CD8-positive, alpha-beta memory T cell (primary cell): ENCODE results near the gene LCN1. TPM values are rescaled to one million over a fixed set of nuclear protein-coding genes. Genes with fewer than 3 reads are reported as not detected.
A peak's percentile ranks its signal among the peaks of the same experiment; 100 is the strongest.

Source experiments
- CTCF ChIA-PET: fragments of 350-600 bp; sonication (Branson Sonifier 250); formaldehyde crosslinking; loops from one replicate; lab custom pipeline; 2021; ENCODE audit warnings: antibody characterized with exemption; lab: Charles Lee
- POLR2A ChIA-PET: fragments of 350-600 bp; sonication (Branson Sonifier 250); formaldehyde crosslinking; loops from one replicate; lab custom pipeline; 2021; ENCODE audit warnings: antibody characterized with exemption; lab: Charles Lee
- DNase-seq, 5 donors: peaks; one replicate each; pipeline versions ENCODE4 v3.0.0 to v3.0.0-alpha.2; 2020 to 2022; ENCODE audit warnings: mixed read lengths in 1 of 5
- H3K27ac ChIP-seq: one replicate; pipeline ENCODE4 v1.7.0; 2013; ENCODE audit warnings: low read depth, mild to moderate bottlenecking, low read length, moderate library complexity
- H3K27me3 ChIP-seq: 2 replicates; pipeline ENCODE4 v1.7.0; 2013; ENCODE audit warnings: low read length, mild to moderate bottlenecking; ENCODE audit not compliant: insufficient read depth, poor library complexity, severe bottlenecking
- H3K36me3 ChIP-seq: 2 replicates; pipeline ENCODE4 v1.7.0; 2013; ENCODE audit warnings: mild to moderate bottlenecking, low read length, moderate library complexity; ENCODE audit not compliant: insufficient read depth
- H3K4me1 ChIP-seq: 2 replicates; pipeline ENCODE4 v1.7.0; 2013; ENCODE audit warnings: mild to moderate bottlenecking, low read length, moderate library complexity; ENCODE audit not compliant: insufficient read depth
- H3K4me3 ChIP-seq: 2 replicates; pipeline ENCODE4 v1.7.0; 2013; ENCODE audit warnings: mild to moderate bottlenecking, low read length
- H3K9me3 ChIP-seq: 2 replicates; pipeline ENCODE4 v1.7.0; 2013; ENCODE audit warnings: mild to moderate bottlenecking, low read length
- H3K27ac Mint-ChIP-seq, 8 donors: one replicate each; pipeline ENCODE4 v1.8.0; 2020 to 2021; ENCODE audit warnings: mixed read lengths in 8 of 8, mild to moderate bottlenecking in 6 of 8, inconsistent platforms in 3 of 8, moderate library complexity in 3 of 8
- H3K27me3 Mint-ChIP-seq, 2 donors: one replicate each; pipeline ENCODE4 v1.8.0; 2020 to 2021; ENCODE audit warnings: mixed read lengths in 2 of 2, mild to moderate bottlenecking in 1 of 2, moderate library complexity in 1 of 2
- H3K36me3 Mint-ChIP-seq, 3 donors: one replicate each; pipeline ENCODE4 v1.8.0; 2020 to 2021; ENCODE audit warnings: mixed read lengths in 3 of 3, inconsistent platforms in 1 of 3, mild to moderate bottlenecking in 1 of 3
- H3K4me1 Mint-ChIP-seq, 3 donors: one replicate each; pipeline ENCODE4 v1.8.0; 2020 to 2021; ENCODE audit warnings: mixed read lengths in 3 of 3, inconsistent platforms in 1 of 3, mild to moderate bottlenecking in 1 of 3
- H3K4me3 Mint-ChIP-seq, 7 donors: one replicate each; pipeline ENCODE4 v1.8.0; 2020 to 2021; ENCODE audit warnings: mixed read lengths in 7 of 7, mild to moderate bottlenecking in 6 of 7, moderate library complexity in 4 of 7, inconsistent platforms in 2 of 7
- H3K9me3 Mint-ChIP-seq, 5 donors: one replicate each; pipeline ENCODE4 v1.8.0; 2020 to 2022; ENCODE audit warnings: mixed read lengths in 5 of 5, mild to moderate bottlenecking in 3 of 5, moderate library complexity in 2 of 5, inconsistent platforms in 1 of 5
- polyA plus RNA-seq: library from polyadenylated mRNA; unstranded; fragments of 300-500 nt; fragmentation: Illumina TruSeq; gene quantifications from one replicate; pipeline ENCODE4 v1.2.3, GENCODE V29; 2021
- total RNA-seq, 2 experiments: library from RNA; stranded (reverse); gene quantifications; one replicate each; pipeline ENCODE4 v1.2.3, GENCODE V29; 2021

The LCN1 gene
- total and polyA plus RNA-seq, 3 experiments from 2014 or later = not detected

GRCh38 chr9:135500525-135501260 is 20.5 kb upstream of the LCN1 start, which contains the start of gene MRPS2:
Gene MRPS2, plus strand, starts transcription at chr9:135500682. Its CDS starts 29 bp downstream, at chr9:135500711.
- Histone ChIP-seq H3K4me3 (peak within 1 kb of the TSS; percentile 79), H3K27ac (peak within 1 kb of the TSS; percentile 64), H3K27me3 (no peaks in the 10 kb centered on the region), H3K4me1 (peaks cover 27% of the 10 kb centered on the region), H3K36me3 (peaks cover 18% of the 10 kb centered on the region), H3K9me3 (no peaks in the 10 kb centered on the region)
- Mint-ChIP-seq H3K27ac (peak within 1 kb of the TSS; percentile 70 to 98 (median 87)), H3K4me1 (peaks cover 17 to 34% (median 25%) of the 10 kb centered on the region in 3 donors), H3K36me3 (peaks cover 0 to 37% (median 5%) of the 10 kb centered on the region in 3 donors), H3K4me3 (peak within 1 kb of the TSS; percentile 86 to 98 (median 91)), H3K9me3 (no peaks in the 10 kb centered on the region), H3K27me3 (peaks cover 3 to 4% of the 10 kb centered on the region in 2 donors)
- ChIA-PET POLR2A (no interaction called here), CTCF (interaction anchor here (0.9 kb wide), 1 partner anchor 20 kb away, joined by 4 read pairs; no protein-coding TSS in a partner anchor)
- DNase-seq = peak; percentile 73 to 87 (median 78)

GRCh38 chr9:135501261-135502167 is 19.7 kb upstream of the LCN1 start:
- ChIA-PET CTCF (no interaction called here), POLR2A (no interaction called here)
- H3K36me3 Mint-ChIP-seq = peaks cover 0 to 37% (median 5%) of the 10 kb centered on the region in 3 donors
- H3K4me1 Mint-ChIP-seq = peaks cover 17 to 34% (median 25%) of the 10 kb centered on the region in 3 donors
- Histone ChIP-seq H3K4me1 (peaks cover 27% of the 10 kb centered on the region), H3K4me3 (peak overlapping the region; percentile 79), H3K36me3 (peaks cover 18% of the 10 kb centered on the region), H3K9me3 (no peaks in the 10 kb centered on the region), H3K27ac (peak overlapping the region; percentile 64), H3K27me3 (no peaks in the 10 kb centered on the region)
- peak in 1 of 5 donors; percentile 51 for DNase-seq
- H3K27me3 Mint-ChIP-seq = peaks cover 3 to 4% of the 10 kb centered on the region in 2 donors
- peak overlapping the region; percentile 78 to 98 (median 90) for H3K4me3 Mint-ChIP-seq
- peak overlapping the region in 4 of 8 donors; percentile 27 to 82 (median 76) for H3K27ac Mint-ChIP-seq
- H3K9me3 Mint-ChIP-seq = no peaks in the 10 kb centered on the region

GRCh38 chr9:135502168-135502872 is 18.9 kb upstream of the LCN1 start:
- peaks cover 0 to 37% (median 5%) of the 10 kb centered on the region in 3 donors for H3K36me3 Mint-ChIP-seq

GRCh38 chr9:135502873-135503321 is 18.3 kb upstream of the LCN1 start:
- H3K4me3 Mint-ChIP-seq = peak overlapping the region in 6 of 7 donors; percentile 20 to 92 (median 58)
- no peak overlapping the region for H3K4me3 ChIP-seq

More at GRCh38 chr9:135502168-135502872, 18.9 kb upstream of the LCN1 start:
- H3K27me3 ChIP-seq = no peaks in the 10 kb centered on the region
- H3K27ac ChIP-seq = peak overlapping the region; percentile 64
- POLR2A ChIA-PET = no interaction called here
- DNase-seq = no peak
- peaks cover 17 to 34% (median 25%) of the 10 kb centered on the region in 3 donors for H3K4me1 Mint-ChIP-seq
- H3K9me3 ChIP-seq = no peaks in the 10 kb centered on the region
- H3K36me3 ChIP-seq = peaks cover 18% of the 10 kb centered on the region
- H3K27ac Mint-ChIP-seq = peak overlapping the region in 2 of 8 donors; percentile 17 to 65
- CTCF ChIA-PET = no interaction called here
- H3K4me3 ChIP-seq = peak overlapping the region; percentile 79
- peaks cover 0 to 3% (median 0%) of the 10 kb centered on the region in 5 donors for H3K9me3 Mint-ChIP-seq
- peaks cover 27% of the 10 kb centered on the region for H3K4me1 ChIP-seq
- H3K27me3 Mint-ChIP-seq = peaks cover 0 to 4% of the 10 kb centered on the region in 2 donors
- peak overlapping the region; percentile 78 to 94 (median 86) for H3K4me3 Mint-ChIP-seq

GRCh38 chr9:135503371-135504261 is 17.6 kb upstream of the LCN1 start:
- DNase-seq = peak in 1 of 5 donors; percentile 36
- no peaks in the 10 kb centered on the region for H3K27me3 Mint-ChIP-seq
- Histone ChIP-seq H3K4me1 (peaks cover 27% of the 10 kb centered on the region), H3K9me3 (no peaks in the 10 kb centered on the region), H3K4me3 (no peak overlapping the region), H3K36me3 (peaks cover 18% of the 10 kb centered on the region), H3K27ac (no peak overlapping the region), H3K27me3 (no peaks in the 10 kb centered on the region)
- peak overlapping the region in 1 of 8 donors; percentile 56 for H3K27ac Mint-ChIP-seq
- H3K36me3 Mint-ChIP-seq = peaks cover 0 to 37% (median 5%) of the 10 kb centered on the region in 3 donors
- H3K4me1 Mint-ChIP-seq = peaks cover 17 to 34% (median 25%) of the 10 kb centered on the region in 3 donors
- peak overlapping the region; percentile 20 to 92 (median 58) for H3K4me3 Mint-ChIP-seq
- ChIA-PET POLR2A (no interaction called here), CTCF (interaction anchor here (1.4 kb wide), 1 partner anchor 13 kb away, joined by 4 read pairs; no protein-coding TSS in a partner anchor)
- peaks cover 0 to 3% (median 0%) of the 10 kb centered on the region in 5 donors for H3K9me3 Mint-ChIP-seq

More at GRCh38 chr9:135502873-135503321, 18.3 kb upstream of the LCN1 start:
- peaks cover 0 to 3% of the 10 kb centered on the region in 2 donors for H3K27me3 Mint-ChIP-seq
- peaks cover 17 to 34% (median 25%) of the 10 kb centered on the region in 3 donors for H3K4me1 Mint-ChIP-seq
- H3K27ac ChIP-seq = no peak overlapping the region
- ChIA-PET POLR2A (no interaction called here), CTCF (no interaction called here)
- H3K4me1 ChIP-seq = peaks cover 27% of the 10 kb centered on the region
- H3K9me3 Mint-ChIP-seq = peaks cover 0 to 3% (median 0%) of the 10 kb centered on the region in 5 donors
- peaks cover 0 to 37% (median 5%) of the 10 kb centered on the region in 3 donors for H3K36me3 Mint-ChIP-seq
- H3K36me3 ChIP-seq = peaks cover 18% of the 10 kb centered on the region
- peak overlapping the region in 1 of 8 donors; percentile 17 for H3K27ac Mint-ChIP-seq
- peak in 1 of 5 donors; percentile 40 for DNase-seq
- no peaks in the 10 kb centered on the region for H3K9me3 ChIP-seq
- no peaks in the 10 kb centered on the region for H3K27me3 ChIP-seq

GRCh38 chr9:135504262-135505243 is 16.7 kb upstream of the LCN1 start:
- Mint-ChIP-seq H3K9me3 (peaks cover 6 to 10% (median 8%) of the 10 kb centered on the region in 5 donors), H3K27me3 (no peaks in the 10 kb centered on the region), H3K4me1 (peaks cover 17 to 26% (median 25%) of the 10 kb centered on the region in 3 donors), H3K36me3 (peaks cover 5 to 37% (median 7%) of the 10 kb centered on the region in 3 donors), H3K27ac (peak overlapping the region in 1 of 8 donors; percentile 82), H3K4me3 (peak overlapping the region in 3 of 7 donors; percentile 20 to 81 (median 24))
- Histone ChIP-seq H3K27ac (no peak overlapping the region), H3K36me3 (peaks cover 18% of the 10 kb centered on the region), H3K27me3 (no peaks in the 10 kb centered on the region), H3K4me3 (no peak overlapping the region), H3K4me1 (peaks cover 21% of the 10 kb centered on the region), H3K9me3 (no peaks in the 10 kb centered on the region)
- ChIA-PET POLR2A (no interaction called here), CTCF (interaction anchor here (0.8 to 1.8 kb wide), 6 partner anchors 10 to 1049 kb away, joined by 3 to 7 read pairs (median 4); no protein-coding TSS in a partner anchor)
- peak in 4 of 5 donors; percentile 24 to 55 (median 32) for DNase-seq
